HG03575 (cell line): ENCODE measurements around the gene CD55.

ENCODE experiments used
- ATAC-seq: cut with Tn5 transposase; IDR thresholded peaks from one replicate; pipeline ENCODE4 v1.9.1; 2021; ENCODE audit not compliant: unreplicated experiment, insufficient number of reproducible peaks, low FRiP score; ENCODE audit errors: extremely low read depth

The CD55 gene

GRCh38 chr1:207404849-207405525 is 83.5 kb downstream of the CD55 start:
- ATAC-seq: no peak

GRCh38 chr1:207405814-207406213 is 84.3 kb downstream of the CD55 start:
- ATAC-seq: no peak

GRCh38 chr1:207407655-207408260 is 86.3 kb downstream of the CD55 start:
- no peak for ATAC-seq
